NB4 (cell line): Measurements from ENCODE around the gene HTRA3.

Experiments
- DNase-seq: peaks from one replicate; pipeline ENCODE4 v3.0.0; 2010; ENCODE audit warnings: low read depth
- H3K4me3 ChIP-seq: one replicate; pipeline ENCODE4 v1.5.1; 2011; ENCODE audit warnings: mild to moderate bottlenecking, low read depth, low read length, moderate library complexity
- CTCF ChIP-seq: IDR thresholded peaks from one replicate; pipeline ENCODE4 v1.5.1; 2012; ENCODE audit warnings: low read depth, low read length
- MYC ChIP-seq: IDR thresholded peaks from 2 replicates; pipeline ENCODE4 v1.6.1; 2011; ENCODE audit warnings: low read depth, low read length
- POLR2A ChIP-seq: IDR thresholded peaks from 2 replicates; pipeline ENCODE4 v1.6.1; 2011; ENCODE audit warnings: mild to moderate bottlenecking; ENCODE audit not compliant: insufficient read length; ENCODE audit errors: extremely low read depth
- TF ChIP-seq, protein P1 (sequence below): IDR thresholded peaks from 2 replicates; pipeline ENCODE4 v1.6.1; 2011; ENCODE audit warnings: low read depth, low read length

The HTRA3 gene

DNA sequence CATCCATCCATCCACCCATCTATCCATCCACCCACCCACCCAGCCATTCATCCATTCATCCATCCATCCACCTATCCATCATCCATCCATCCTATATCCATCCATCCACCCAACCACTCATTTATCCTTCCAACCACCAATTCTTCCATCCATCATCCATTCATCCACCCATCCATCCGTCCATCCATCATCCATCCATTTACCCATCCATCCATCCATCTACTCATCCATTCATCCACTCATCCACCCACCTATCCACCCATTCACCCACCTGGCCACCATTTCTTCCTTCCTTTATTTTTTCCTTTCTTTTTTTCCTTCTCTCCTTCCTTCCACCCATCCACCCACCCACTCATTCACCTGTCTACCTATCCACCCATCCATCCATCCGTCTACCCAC, 25.2 kb downstream of the HTRA3 start:
- no peak for DNase-seq
- no peak overlapping the region for H3K4me3 ChIP-seq
- TF ChIP-seq, protein P1, sequence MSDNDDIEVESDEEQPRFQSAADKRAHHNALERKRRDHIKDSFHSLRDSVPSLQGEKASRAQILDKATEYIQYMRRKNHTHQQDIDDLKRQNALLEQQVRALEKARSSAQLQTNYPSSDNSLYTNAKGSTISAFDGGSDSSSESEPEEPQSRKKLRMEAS, result no peak
- TF ChIP-seq CTCF, result no peak
- no peak for TF ChIP-seq MYC
- no peak for TF ChIP-seq POLR2A

DNA sequence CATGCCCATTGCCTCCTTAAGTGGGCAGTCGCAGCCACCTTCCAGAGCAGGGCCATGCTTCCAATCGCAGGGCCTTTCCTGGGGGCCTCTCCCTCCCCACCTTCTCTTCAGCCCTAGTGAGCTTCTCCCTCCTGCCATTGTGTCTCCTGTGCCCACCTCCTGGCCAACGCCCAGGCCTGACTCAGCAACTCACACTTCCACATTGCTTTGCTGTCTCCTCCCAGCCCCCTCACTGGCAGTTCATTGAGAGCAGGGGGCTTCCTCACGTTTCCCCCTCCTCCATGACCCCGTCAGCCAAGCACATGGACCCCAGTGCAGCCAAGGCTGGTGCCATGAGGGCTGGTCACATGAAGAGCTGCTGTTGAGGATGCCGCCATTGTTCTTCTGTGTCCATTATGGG, 25.9 kb downstream of the HTRA3 start:
- TF ChIP-seq CTCF, result no peak
- no peak for TF ChIP-seq POLR2A
- TF ChIP-seq MYC, result no peak
- TF ChIP-seq, protein P1, result no peak
- H3K4me3 ChIP-seq, result no peak overlapping the region

DNA sequence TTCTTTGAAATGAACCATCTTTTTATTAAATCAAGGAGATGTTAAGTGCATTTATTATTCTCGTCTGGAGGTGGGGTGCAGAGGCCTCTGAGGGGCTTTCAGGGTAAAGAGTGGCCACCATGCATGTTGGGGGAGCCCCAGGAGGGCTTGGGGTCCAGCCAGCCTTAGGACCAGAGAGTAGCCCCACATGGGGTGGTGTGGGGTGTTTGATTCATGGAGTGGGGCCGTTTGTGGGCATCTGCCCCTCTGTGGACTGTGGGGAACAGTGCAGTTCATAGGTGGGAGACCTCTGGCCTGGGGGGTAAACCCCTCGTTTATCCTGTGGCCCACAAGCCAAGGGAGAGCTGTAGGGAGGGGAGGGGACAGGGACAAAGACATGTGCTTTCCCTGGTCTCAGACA, 26.9 kb downstream of the HTRA3 start:
- no peak for DNase-seq
- TF ChIP-seq MYC (no peak), CTCF (no peak), POLR2A (no peak)
- TF ChIP-seq, protein P1, result no peak
- no peak overlapping the region for H3K4me3 ChIP-seq

More for the DNA sequence above, 25.9 kb downstream of the HTRA3 start:
- no peak for DNase-seq

DNA sequence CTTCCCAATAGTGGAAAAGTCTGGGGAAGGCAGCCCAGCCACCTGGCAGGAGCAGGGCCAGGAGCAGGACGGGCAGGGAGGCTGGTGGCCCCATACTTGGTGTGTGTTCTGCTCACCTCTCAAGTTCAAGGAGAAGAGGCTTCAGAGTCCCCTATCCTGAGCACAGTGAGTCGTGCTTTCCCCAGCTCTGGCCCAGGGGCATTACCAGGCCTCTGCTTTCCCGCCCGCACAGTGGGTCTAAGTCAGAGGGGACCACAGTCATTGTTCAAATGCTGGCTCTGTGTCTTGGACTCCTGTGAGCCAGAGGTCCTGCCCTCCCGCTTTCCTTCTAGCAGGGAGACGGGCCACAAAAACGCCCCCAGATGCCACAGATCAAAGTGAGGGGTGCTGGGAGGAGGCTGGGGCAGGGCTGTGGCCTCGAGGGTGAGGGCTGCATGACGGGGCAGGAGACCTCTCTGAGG, 27.6 kb downstream of the HTRA3 start:
- no peak for DNase-seq
- TF ChIP-seq, protein P1, result no peak
- TF ChIP-seq CTCF (no peak), POLR2A (no peak), MYC (no peak)
- no peak overlapping the region for H3K4me3 ChIP-seq

- no peak for TF ChIP-seq MYC
- TF ChIP-seq POLR2A, result no peak
- TF ChIP-seq, protein P1, result no peak
- no peak for TF ChIP-seq CTCF
- H3K4me3 ChIP-seq, result no peak overlapping the region
- no peak for DNase-seq
Observed at GRCh38 chr4:8297691-8298485, 28.3 kb downstream of the HTRA3 start.

GRCh38 chr4:8300832-8301231, 31.3 kb downstream of the HTRA3 start:
- no peak for TF ChIP-seq CTCF
- TF ChIP-seq, protein P1, result no peak
- TF ChIP-seq MYC, result no peak
- TF ChIP-seq POLR2A, result no peak
- no peak for DNase-seq
- H3K4me3 ChIP-seq, result no peak overlapping the region
